Stomach (tissue), 4 donors: ENCODE measurements around the gene TCP11.

Experiments
- EP300 ChIP-seq: sonication (generic); formaldehyde crosslinking; IDR thresholded peaks from one replicate; pipeline ENCODE4 v1.6.1; 2017; ENCODE audit warnings: antibody characterized with exemption
- POLR2A ChIP-seq, 4 donors: fragments of 450-650 bp; IDR thresholded peaks; one replicate each; pipeline ENCODE4 v1.6.1; 2016; ENCODE audit warnings: antibody characterized with exemption in 4 of 4, control low read depth in 2 of 4, mild to moderate bottlenecking in 1 of 4, moderate library complexity in 1 of 4
- POLR2AphosphoS5 ChIP-seq, 3 donors: sonication (generic); formaldehyde crosslinking; IDR thresholded peaks; one replicate each; pipeline ENCODE4 v1.6.1; 2016; ENCODE audit warnings: antibody characterized with exemption in 3 of 3
- TF ChIP-seq, protein P1 (sequence below), 7 experiments: fragments of 450-650 bp in 4 of 7; fragments of 200-600 bp in 3 of 7; sonication (generic) in 3 of 7; IDR thresholded peaks; one replicate each; pipeline ENCODE4 v1.5.1; 2016 to 2019; ENCODE audit warnings: antibody characterized with exemption in 7 of 7, control low read depth in 2 of 7, mild to moderate bottlenecking in 1 of 7

DNA sequence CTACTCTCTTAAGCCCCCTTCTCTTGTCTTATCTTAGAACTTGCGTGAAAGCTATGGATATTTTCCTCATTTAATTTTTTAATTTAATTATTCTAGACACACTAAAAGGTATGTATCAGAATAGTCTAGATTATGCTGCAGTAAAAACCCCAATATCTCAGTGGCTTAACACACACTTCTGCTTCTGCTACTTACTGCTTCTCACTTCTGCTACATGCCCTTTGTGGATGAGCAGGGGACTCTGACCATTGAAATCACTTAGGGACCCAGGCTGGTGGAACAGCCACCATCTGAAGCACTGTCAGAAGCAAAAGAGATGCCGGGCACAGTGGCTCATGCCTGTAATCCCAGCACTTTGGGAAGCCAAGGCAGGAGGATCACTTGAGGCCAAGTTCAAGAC is 45.4 kb upstream of the TCP11 start:
- TF ChIP-seq, protein P1, sequence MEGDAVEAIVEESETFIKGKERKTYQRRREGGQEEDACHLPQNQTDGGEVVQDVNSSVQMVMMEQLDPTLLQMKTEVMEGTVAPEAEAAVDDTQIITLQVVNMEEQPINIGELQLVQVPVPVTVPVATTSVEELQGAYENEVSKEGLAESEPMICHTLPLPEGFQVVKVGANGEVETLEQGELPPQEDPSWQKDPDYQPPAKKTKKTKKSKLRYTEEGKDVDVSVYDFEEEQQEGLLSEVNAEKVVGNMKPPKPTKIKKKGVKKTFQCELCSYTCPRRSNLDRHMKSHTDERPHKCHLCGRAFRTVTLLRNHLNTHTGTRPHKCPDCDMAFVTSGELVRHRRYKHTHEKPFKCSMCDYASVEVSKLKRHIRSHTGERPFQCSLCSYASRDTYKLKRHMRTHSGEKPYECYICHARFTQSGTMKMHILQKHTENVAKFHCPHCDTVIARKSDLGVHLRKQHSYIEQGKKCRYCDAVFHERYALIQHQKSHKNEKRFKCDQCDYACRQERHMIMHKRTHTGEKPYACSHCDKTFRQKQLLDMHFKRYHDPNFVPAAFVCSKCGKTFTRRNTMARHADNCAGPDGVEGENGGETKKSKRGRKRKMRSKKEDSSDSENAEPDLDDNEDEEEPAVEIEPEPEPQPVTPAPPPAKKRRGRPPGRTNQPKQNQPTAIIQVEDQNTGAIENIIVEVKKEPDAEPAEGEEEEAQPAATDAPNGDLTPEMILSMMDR (IDR thresholded peaks at IDR 0.05): no peak
- TF ChIP-seq POLR2A (IDR thresholded peaks at IDR 0.05) (no peak), POLR2AphosphoS5 (IDR thresholded peaks at IDR 0.05) (no peak), EP300 (no peak)
